GM12872 (cell line): ENCODE measurements around the gene PARVA.

Experiments used
- CTCF ChIP-seq: IDR thresholded peaks from 3 replicates; pipeline ENCODE4 v1.5.1; 2011; ENCODE audit warnings: low read depth, mild to moderate bottlenecking, low read length, moderate library complexity; ENCODE audit not compliant: insufficient read depth

Gene PARVA

GRCh38 chr11:12482839-12483238 lies 105.5 kb downstream of the PARVA start:
- TF ChIP-seq CTCF = no peak

- no peak for TF ChIP-seq CTCF
Measured at GRCh38 chr11:12483604-12484003, 106.2 kb downstream of the PARVA start.

- peak; percentile 25; the same call in 1 of the 3 replicates for TF ChIP-seq CTCF
Measured at GRCh38 chr11:12485328-12485727, 108.0 kb downstream of the PARVA start.

- no peak for TF ChIP-seq CTCF
Measured at GRCh38 chr11:12489246-12489772, 111.9 kb downstream of the PARVA start.

GRCh38 chr11:12494699-12495098 lies 117.3 kb downstream of the PARVA start:
- no peak for TF ChIP-seq CTCF

GRCh38 chr11:12496181-12497025 lies 119.0 kb downstream of the PARVA start:
- no peak for TF ChIP-seq CTCF

- no peak for TF ChIP-seq CTCF
Measured at GRCh38 chr11:12497431-12497830, 120.1 kb downstream of the PARVA start.
